Heart left ventricle (tissue), 13 donors: Measurements from ENCODE around the gene TMPRSS7.

Experiments used
- POLR2A ChIP-seq, 2 donors: fragments of 450-650 bp; IDR thresholded peaks; one replicate each; pipeline ENCODE4 v1.6.1; 2017; ENCODE audit warnings: antibody characterized with exemption in 2 of 2, mild to moderate bottlenecking in 2 of 2, moderate library complexity in 2 of 2
- TF ChIP-seq, protein P1 (sequence below), 12 donors: fragments of 200-600 bp; sonication (generic) in 4 of 12; IDR thresholded peaks; one replicate each; pipeline versions ENCODE4 v1.5.0 to v1.8.0; 2018 to 2022; ENCODE audit warnings: antibody characterized with exemption in 12 of 12, mild to moderate bottlenecking in 5 of 12
- donor health status: ischemic (EF 13 %, LVEDD 7.1; RV severe dilation, severe dysfunction).
- donor health status: DM: no; HTN: yes; CAD: no.
- donor health status: DM: no; HTN: no; CAD: no.
- donor health status: ischemic (EF 25% LVEDD 6.9; RV normal size, moderate dysfunction).
- donor health status: ischemic (EF 25% LVEDD 5.7; RV mildly dilated, moderate dysfunction).
- donor health status: ischemic (EF 35%, LVEDD 5.7; RV mildly dilated, moderate dysfunction).
- donor health status: nonischemic (EF 11% LVEDD 7.7; RV severe dilation, severe dysfunction).
- donor health status: DM: yes; HTN: yes; CAD: no.
- donor health status: PGD.
- donor health status: ischemic (EF 29% LVEDD 5.4; RV normal size, mild dysfunction).
- donor health status: nonischemic (EF 23%, LVEDD 6.1; RV moderate dilation, normal function).

DNA sequence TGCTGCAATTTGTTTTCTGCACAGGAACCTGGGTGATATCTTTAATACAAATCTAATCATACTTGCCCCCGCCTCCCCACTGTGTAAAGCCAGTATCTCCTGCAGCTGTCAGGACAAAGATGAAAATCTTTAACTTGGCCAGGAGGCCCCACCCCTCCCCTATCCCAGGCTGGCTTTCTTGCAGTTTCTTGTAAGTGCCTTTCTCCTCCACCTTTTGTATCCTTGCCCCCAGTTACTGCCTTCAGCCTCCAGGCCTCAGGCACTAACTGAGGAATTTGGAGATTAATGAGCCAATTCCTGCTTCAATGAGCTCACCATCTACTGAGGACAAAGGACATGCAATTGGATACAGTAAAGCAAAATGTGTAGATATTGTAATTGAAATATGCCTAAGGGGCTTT is 92.0 kb downstream of the TMPRSS7 start:
- TF ChIP-seq, protein P1, sequence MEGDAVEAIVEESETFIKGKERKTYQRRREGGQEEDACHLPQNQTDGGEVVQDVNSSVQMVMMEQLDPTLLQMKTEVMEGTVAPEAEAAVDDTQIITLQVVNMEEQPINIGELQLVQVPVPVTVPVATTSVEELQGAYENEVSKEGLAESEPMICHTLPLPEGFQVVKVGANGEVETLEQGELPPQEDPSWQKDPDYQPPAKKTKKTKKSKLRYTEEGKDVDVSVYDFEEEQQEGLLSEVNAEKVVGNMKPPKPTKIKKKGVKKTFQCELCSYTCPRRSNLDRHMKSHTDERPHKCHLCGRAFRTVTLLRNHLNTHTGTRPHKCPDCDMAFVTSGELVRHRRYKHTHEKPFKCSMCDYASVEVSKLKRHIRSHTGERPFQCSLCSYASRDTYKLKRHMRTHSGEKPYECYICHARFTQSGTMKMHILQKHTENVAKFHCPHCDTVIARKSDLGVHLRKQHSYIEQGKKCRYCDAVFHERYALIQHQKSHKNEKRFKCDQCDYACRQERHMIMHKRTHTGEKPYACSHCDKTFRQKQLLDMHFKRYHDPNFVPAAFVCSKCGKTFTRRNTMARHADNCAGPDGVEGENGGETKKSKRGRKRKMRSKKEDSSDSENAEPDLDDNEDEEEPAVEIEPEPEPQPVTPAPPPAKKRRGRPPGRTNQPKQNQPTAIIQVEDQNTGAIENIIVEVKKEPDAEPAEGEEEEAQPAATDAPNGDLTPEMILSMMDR (IDR thresholded peaks at IDR 0.05), result no peak
- TF ChIP-seq POLR2A (IDR thresholded peaks at IDR 0.05), result no peak
